GM21528 (cell line): ENCODE measurements around the gene NCKAP5.
"Not testable (repeated sequence)": the region's sequence is repeated elsewhere in the genome, so short reads cannot be mapped to it uniquely, and the experiment has no call there.

Experiments used
- ATAC-seq: cut with Tn5 transposase; IDR thresholded peaks from one replicate; pipeline ENCODE4 v1.9.1; 2021; ENCODE audit warnings: mild to moderate bottlenecking, moderate library complexity; ENCODE audit not compliant: unreplicated experiment, low FRiP score

Gene NCKAP5

GRCh38 chr2:133475610-133476009, 92.7 kb downstream of the NCKAP5 start:
- ATAC-seq, result no peak

GRCh38 chr2:133470446-133470845, 97.8 kb downstream of the NCKAP5 start:
- ATAC-seq, result not testable (repeated sequence)

GRCh38 chr2:133462811-133463210, 105.5 kb downstream of the NCKAP5 start:
- ATAC-seq, result no peak

- ATAC-seq, result no peak
These were observed 106.8 kb downstream of the NCKAP5 start for GRCh38 chr2:133461484-133461883.

GRCh38 chr2:133459590-133459989, 108.7 kb downstream of the NCKAP5 start:
- ATAC-seq, result no peak

GRCh38 chr2:133458280-133458679, 110.0 kb downstream of the NCKAP5 start:
- no peak for ATAC-seq

GRCh38 chr2:133457861-133458260, 110.4 kb downstream of the NCKAP5 start:
- no peak for ATAC-seq

- no peak for ATAC-seq
These were observed 111.3 kb downstream of the NCKAP5 start for GRCh38 chr2:133456971-133457370.

GRCh38 chr2:133456156-133456555, 112.1 kb downstream of the NCKAP5 start:
- no peak for ATAC-seq

- no peak for ATAC-seq
These were observed 115.2 kb downstream of the NCKAP5 start for GRCh38 chr2:133453032-133453431.

GRCh38 chr2:133452583-133452982, 115.7 kb downstream of the NCKAP5 start:
- no peak for ATAC-seq

- ATAC-seq, result no peak
These were observed 116.1 kb downstream of the NCKAP5 start for GRCh38 chr2:133452146-133452545.

- no peak for ATAC-seq
These were observed 120.1 kb downstream of the NCKAP5 start for GRCh38 chr2:133448195-133448594.

- ATAC-seq, result no peak
These were observed 121.0 kb downstream of the NCKAP5 start for GRCh38 chr2:133447303-133447702.

GRCh38 chr2:133444465-133444864, 123.8 kb downstream of the NCKAP5 start:
- no peak for ATAC-seq

GRCh38 chr2:133442393-133442792, 125.9 kb downstream of the NCKAP5 start:
- no peak for ATAC-seq

- no peak for ATAC-seq
These were observed 128.7 kb downstream of the NCKAP5 start for GRCh38 chr2:133439565-133439920.

- ATAC-seq, result no peak
These were observed 129.3 kb downstream of the NCKAP5 start for GRCh38 chr2:133438848-133439564.

GRCh38 chr2:133438026-133438425, 130.2 kb downstream of the NCKAP5 start:
- no peak for ATAC-seq

- ATAC-seq, result no peak
These were observed 130.8 kb downstream of the NCKAP5 start for GRCh38 chr2:133437492-133437891.

GRCh38 chr2:133434959-133435668, 133.1 kb downstream of the NCKAP5 start:
- no peak for ATAC-seq
